Measurements from ENCODE around the gene TRAT1. TPM values are rescaled to one million over a fixed set of nuclear protein-coding genes. Genes with fewer than 3 reads are reported as not detected.

The TRAT1 gene
- total and polyA plus RNA-seq, 9 donors, result 0.15 to 1.7 (median 0.55) TPM; not detected in 3

GRCh38 chr3:108791473-108791872 is 31.1 kb upstream of the TRAT1 start:
- no peaks in the 10 kb centered on the region for H3K36me3 ChIP-seq
- TF ChIP-seq CTCF (IDR thresholded peaks at IDR 0.05), result no peak
- no peak for TF ChIP-seq EP300 (IDR thresholded peaks at IDR 0.05)
- no peak for TF ChIP-seq POLR2A (IDR thresholded peaks at IDR 0.05)
- no peak for DNase-seq
- H3K27ac ChIP-seq, result no peak overlapping the region
- H3K9me3 ChIP-seq, result no peaks in the 10 kb centered on the region
- 24 to 36% (median 35%) methylated on average over 3 of the region's 3 CpGs for WGBS, 3 donors
- H3K4me1 ChIP-seq (ENCODE audit: insufficient read depth), result no peaks in the 10 kb centered on the region
- no peaks in the 10 kb centered on the region for H3K27me3 ChIP-seq
- no peak overlapping the region for H3K4me3 ChIP-seq
- intact Hi-C loops (cut with DNase I), result no loop called here

GRCh38 chr3:108804437-108804836 is 18.1 kb upstream of the TRAT1 start:
- intact Hi-C loops (cut with DNase I), result no loop called here
- no peak for TF ChIP-seq POLR2A (IDR thresholded peaks at IDR 0.05)
- TF ChIP-seq EP300 (IDR thresholded peaks at IDR 0.05), result no peak
- TF ChIP-seq CTCF (IDR thresholded peaks at IDR 0.05), result no peak
- H3K27me3 ChIP-seq, result no peaks in the 10 kb centered on the region
- no peak overlapping the region for H3K27ac ChIP-seq
- H3K4me3 ChIP-seq, result no peak overlapping the region
- H3K36me3 ChIP-seq, result no peaks in the 10 kb centered on the region
- 89 to 94% (median 91%) methylated on average over 2 of the region's 2 CpGs for WGBS, 3 donors
- DNase-seq, result no peak
- no peaks in the 10 kb centered on the region for H3K9me3 ChIP-seq
- no peaks in the 10 kb centered on the region for H3K4me1 ChIP-seq (ENCODE audit: insufficient read depth)

- Histone ChIP-seq H3K4me3 (no peak overlapping the region), H3K4me1 (ENCODE audit: insufficient read depth) (no peaks in the 10 kb centered on the region), H3K27ac (no peak overlapping the region), H3K36me3 (no peaks in the 10 kb centered on the region), H3K27me3 (no peaks in the 10 kb centered on the region), H3K9me3 (no peaks in the 10 kb centered on the region)
- intact Hi-C loops (cut with DNase I), result no loop called here
- no peak for DNase-seq
- TF ChIP-seq EP300 (IDR thresholded peaks at IDR 0.05) (no peak), POLR2A (IDR thresholded peaks at IDR 0.05) (no peak), CTCF (IDR thresholded peaks at IDR 0.05) (no peak)
- 80 to 88% (median 88%) methylated on average over 4 of the region's 4 CpGs for WGBS, 3 donors
Measured at GRCh38 chr3:108804966-108805365, 17.6 kb upstream of the TRAT1 start.

GRCh38 chr3:108806316-108806715 is 16.3 kb upstream of the TRAT1 start:
- Histone ChIP-seq H3K9me3 (no peaks in the 10 kb centered on the region), H3K27me3 (no peaks in the 10 kb centered on the region), H3K36me3 (no peaks in the 10 kb centered on the region), H3K4me1 (ENCODE audit: insufficient read depth) (no peaks in the 10 kb centered on the region), H3K27ac (no peak overlapping the region), H3K4me3 (no peak overlapping the region)
- intact Hi-C loops (cut with DNase I), result no loop called here
- DNase-seq, result no peak
- 58 to 68% (median 66%) methylated on average over 4 of the region's 4 CpGs for WGBS, 3 donors
- TF ChIP-seq CTCF (IDR thresholded peaks at IDR 0.05) (no peak), POLR2A (IDR thresholded peaks at IDR 0.05) (no peak), EP300 (IDR thresholded peaks at IDR 0.05) (no peak)

GRCh38 chr3:108818404-108818803 is 4.2 kb upstream of the TRAT1 start:
- intact Hi-C loops (cut with DNase I), result no loop called here
- 40 to 42% (median 42%) methylated on average over 2 of the region's 2 CpGs for WGBS, 3 donors
- TF ChIP-seq POLR2A (IDR thresholded peaks at IDR 0.05) (no peak), EP300 (IDR thresholded peaks at IDR 0.05) (no peak), CTCF (IDR thresholded peaks at IDR 0.05) (no peak)
- no peak for DNase-seq
- Histone ChIP-seq H3K27ac (no peak overlapping the region), H3K27me3 (no peaks in the 10 kb centered on the region), H3K9me3 (no peaks in the 10 kb centered on the region), H3K4me1 (ENCODE audit: insufficient read depth) (no peaks in the 10 kb centered on the region), H3K4me3 (no peak overlapping the region), H3K36me3 (no peaks in the 10 kb centered on the region)
